HT1080 (cell line): Measurements from ENCODE around the gene THBS4. TPM values are rescaled to one million over a fixed set of nuclear protein-coding genes. Genes with fewer than 3 reads are reported as not detected.
"Not testable (repeated sequence)": the region's sequence is repeated elsewhere in the genome, so short reads cannot be mapped to it uniquely, and the experiment has no call there.

Source experiments
- DNase-seq: peaks from one replicate; pipeline ENCODE4 v3.0.0-alpha.2; 2015; ENCODE audit warnings: low read depth
- total RNA-seq: library from RNA; depleted of rRNA; stranded (reverse); fragments of >200 nt; shearing (Covaris generic); gene quantifications from 2 replicates; pipeline ENCODE4 v1.2.3, GENCODE V29; 2014

THBS4 gene
- total RNA-seq, 1 experiment from 2014 or later = 2.0 TPM

DNA sequence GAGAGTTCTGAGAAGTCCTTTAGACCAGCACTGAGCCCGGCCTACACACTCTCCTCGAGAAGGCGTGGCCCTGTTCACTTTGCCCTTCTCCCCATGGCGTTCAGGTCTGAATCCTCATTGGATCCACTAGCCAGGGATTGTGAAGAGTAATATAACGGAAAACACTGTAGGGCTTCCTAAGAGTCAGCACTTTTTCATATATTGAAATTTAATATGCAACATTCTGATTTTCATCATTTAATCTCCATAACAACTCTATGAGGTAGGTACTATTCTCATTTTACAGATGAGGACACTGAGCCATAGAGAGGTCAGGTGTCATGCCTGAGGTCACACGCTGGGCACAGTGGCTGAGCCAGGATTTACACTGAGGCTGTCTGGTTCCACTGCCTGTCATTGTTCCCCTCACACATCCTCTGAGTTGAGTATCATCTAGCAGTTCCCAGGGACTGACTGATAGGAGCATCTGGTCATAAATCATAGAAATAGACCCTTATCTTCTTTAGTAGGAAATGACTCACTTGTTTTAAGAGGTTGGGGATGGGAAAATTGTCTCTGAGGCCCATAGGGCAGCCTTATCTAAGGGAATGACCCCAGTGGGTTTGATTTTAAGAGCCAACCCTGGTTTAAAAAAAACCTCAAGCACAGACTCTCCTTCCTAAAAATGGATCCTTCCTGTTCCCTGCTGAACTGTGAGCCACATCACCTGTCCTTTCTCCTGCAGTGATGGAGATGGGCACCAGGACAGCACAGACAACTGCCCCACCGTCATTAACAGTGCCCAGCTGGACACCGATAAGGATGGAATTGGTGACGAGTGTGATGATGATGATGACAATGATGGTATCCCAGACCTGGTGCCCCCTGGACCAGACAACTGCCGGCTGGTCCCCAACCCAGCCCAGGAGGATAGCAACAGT, 41.2 kb downstream of the THBS4 start:
- DNase-seq = no peak

GRCh38 chr5:80077051-80077714, 42.0 kb downstream of the THBS4 start:
- no peak for DNase-seq

GRCh38 chr5:80078921-80079320, 43.8 kb downstream of the THBS4 start:
- no peak for DNase-seq

DNA sequence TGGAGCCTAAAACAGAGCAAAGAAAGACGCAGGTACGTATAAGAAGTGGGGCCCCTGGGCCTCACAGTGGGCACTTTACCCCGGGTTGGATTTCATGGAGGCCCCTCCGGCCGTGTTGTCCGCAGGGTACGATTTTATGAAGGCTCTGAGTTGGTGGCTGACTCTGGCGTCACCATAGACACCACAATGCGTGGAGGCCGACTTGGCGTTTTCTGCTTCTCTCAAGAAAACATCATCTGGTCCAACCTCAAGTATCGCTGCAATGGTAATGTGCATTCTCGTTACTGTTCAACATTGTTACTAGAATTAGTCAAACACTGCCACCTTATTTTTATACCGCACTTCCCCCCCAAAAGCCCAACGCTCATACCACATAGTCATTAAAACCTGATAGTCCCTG, 47.1 kb downstream of the THBS4 start:
- no peak for DNase-seq

DNA sequence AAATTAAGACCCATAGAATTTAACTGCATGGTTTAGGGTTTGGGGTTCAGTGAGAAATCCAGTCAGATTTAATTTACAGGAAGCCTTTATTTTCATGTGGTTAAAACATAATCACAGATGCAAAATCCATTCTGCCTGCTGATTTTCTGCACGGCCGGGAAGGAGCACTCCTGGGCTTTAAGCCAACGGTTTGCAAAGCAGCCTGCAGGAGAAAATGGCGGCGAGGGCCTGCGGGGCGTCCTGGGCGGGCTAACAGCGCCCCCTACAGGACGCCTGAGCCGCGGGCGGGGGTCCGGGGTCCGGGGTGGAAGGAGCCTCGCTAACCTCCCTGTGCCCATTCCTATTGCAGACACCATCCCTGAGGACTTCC, 47.6 kb downstream of the THBS4 start:
- DNase-seq = peak; percentile 54

- peak; percentile 60 for DNase-seq
Measured at GRCh38 chr5:80083101-80083890, 48.1 kb downstream of the THBS4 start.

- no peak for DNase-seq
Measured at GRCh38 chr5:80090884-80091166, 55.7 kb downstream of the THBS4 start.

DNA sequence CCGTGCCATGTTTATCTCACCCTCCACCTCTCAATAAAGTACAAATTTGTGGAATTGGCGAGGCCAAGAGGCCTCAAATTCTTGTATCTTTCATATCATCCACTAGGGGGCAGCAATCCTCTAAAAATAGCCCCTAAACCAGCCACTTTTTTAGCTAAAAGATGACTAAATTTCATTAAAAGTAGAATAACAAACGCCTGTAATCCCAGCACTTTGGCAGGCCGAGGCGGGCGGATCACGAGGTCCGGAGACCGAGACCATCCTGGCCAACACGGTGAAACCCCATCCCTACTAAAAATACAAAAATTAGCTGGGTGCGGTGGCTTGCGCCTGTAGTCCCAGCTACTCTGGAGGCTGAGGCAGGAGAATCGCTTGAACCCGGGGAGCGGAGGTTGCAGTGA, 56.6 kb downstream of the THBS4 start:
- peak; percentile 47 for DNase-seq

- DNase-seq = no peak
Measured at GRCh38 chr5:80092486-80093107, 57.4 kb downstream of the THBS4 start.

DNA sequence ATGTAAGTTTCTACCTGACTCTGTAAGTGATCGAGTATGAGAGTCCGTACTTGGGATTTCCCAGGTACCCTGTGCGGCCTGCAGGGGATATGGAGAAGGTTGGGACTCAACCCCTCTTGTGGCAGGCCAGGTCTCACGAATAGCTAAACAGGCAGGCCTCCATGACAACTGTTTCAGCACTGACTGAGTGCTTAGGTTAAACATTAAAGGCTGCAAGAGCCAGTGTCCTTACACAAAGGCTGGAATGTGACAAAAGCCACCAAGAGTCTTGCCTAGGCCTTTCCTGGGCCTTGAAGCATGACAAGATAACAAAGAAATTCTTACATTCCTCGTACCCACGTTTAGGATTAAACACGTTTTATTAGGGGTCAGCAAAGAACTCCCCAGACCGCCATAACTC, 58.6 kb downstream of the THBS4 start:
- no peak for DNase-seq

DNA sequence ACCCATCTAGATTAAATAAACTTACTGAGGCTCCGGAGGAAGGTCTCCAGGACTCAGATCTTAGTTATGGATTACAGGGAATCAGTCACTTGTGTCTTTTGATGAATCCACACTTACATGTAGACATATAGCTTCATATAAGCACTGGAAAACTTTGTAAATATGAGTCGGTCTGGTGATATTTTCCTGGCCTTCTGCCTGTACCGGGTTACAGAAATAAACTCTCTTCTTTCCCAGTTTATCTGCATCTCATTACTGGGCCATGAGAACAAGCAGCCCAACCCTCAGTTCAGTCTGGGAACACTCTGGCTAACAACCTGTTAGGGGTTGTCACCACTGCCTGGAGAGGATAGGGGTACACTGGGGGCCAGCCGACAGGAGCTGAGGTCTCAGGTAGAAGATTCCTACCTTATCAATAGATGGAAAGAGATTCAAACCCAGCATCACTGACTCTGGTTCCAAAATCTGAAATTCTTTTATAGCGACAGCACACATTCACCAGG, 59.1 kb downstream of the THBS4 start:
- DNase-seq = no peak

GRCh38 chr5:80097451-80097850, 62.3 kb downstream of the THBS4 start:
- no peak for DNase-seq

DNA sequence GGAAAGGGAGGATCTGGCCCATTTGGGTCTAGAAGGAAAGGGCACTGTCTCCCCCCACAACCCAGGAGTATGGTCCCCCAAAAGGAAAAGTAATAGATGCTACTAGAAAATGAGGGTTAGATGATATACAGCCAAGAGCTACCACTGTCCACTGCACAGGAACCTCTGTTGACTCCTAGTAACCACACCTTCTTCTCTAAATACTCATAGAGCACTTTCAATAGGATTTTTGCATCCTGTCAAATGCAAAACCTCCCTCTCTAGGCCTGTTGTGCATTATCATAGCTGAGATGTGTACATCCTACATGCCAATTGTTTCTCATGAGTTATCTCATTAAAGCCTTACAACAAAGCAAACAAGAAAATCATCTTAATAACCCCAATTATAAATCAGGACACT, 66.8 kb downstream of the THBS4 start:
- no peak for DNase-seq

DNA sequence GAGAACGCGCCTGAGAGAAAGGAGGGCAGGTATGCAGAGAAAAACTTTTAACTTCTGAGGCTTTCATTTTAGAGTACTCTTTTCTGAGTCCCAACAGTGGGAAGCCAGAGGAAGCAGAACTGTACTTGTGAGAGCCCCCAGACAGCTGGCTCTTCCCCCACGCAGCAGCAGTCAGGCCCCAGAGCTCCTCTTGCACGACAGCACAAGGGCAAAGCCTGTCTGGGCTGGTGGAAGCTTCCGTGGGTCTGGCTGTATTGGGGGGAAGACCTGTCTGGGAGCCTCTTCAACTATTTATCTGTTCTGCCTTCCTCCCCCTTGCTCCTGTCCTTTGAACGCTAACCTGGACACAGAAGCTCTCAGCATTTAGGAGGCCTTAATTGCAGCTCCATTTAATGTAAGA, 68.2 kb downstream of the THBS4 start:
- no peak for DNase-seq

GRCh38 chr5:80105698-80106439, 70.7 kb downstream of the THBS4 start:
- DNase-seq = no peak

- DNase-seq = no peak
Measured at GRCh38 chr5:80106916-80107315, 71.8 kb downstream of the THBS4 start.

DNA sequence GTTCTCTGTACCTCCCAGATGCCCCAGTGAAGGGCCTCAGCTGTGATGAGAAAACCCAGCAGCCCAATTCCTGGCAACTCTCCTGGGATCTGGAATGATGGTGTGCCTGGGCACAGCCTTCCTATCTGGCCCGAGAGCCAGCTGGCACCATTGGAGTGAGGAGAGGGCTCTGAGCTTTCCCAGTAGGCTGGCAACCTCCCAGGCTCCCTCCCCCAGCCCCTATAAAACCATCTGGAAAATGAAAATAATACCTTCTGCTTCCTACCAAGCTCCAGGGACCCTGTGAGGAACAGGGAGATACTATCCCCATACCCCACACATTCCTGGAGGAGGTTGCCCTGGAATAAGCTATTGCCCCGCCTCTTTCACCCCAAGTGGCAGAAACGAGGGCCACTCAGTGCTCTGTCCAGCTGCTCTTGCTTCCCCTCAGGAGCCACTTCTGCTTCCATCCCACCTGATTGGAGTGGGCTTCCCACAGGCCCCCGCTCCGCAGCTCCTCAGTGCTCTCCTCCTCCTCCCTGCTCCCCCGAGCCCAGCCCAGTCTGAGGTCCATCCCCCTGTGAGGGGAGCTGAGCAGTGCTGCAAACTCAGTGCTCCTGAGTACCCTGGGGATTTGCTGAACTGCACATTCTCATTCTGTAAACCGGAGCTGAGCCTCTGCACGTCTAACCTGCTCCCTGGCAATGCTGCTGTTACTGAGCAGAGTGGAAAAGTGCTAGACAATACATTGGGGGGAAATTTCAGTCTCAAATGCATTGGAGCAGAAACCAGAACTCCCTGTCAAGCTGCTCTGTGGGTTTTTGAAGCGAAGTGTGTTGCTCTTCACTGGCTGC, 74.7 kb downstream of the THBS4 start:
- no peak for DNase-seq

DNA sequence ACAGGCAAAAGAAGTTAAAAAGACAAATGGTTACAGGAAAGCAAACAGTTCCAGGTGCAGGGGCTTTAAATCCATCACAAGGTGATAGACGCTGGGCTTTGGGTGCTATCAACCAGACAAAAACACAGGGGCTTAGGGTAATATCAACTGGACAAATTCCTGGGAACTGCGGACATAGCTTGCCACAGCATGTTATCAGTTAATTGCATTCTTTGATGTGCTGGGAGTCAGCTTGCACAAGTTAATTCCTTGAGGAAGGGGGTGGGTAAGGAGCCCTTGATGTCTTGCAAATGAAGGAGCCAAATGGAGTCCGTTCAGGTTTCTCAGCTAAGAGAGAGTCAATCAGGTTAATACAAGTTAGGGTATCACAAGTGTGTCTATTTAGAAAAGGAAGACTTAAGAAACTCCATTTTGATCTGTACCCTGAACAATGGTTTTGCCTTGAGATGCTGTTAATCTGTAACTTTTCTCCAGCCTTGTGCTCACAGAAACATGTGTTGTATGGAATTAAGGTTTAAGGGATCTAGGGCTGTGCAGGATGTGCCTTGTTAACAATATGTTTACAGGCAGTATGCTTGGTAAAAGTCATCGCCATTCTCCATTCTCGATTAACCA, 76.3 kb downstream of the THBS4 start:
- DNase-seq = not testable (repeated sequence)

GRCh38 chr5:80114860-80115259, 79.7 kb downstream of the THBS4 start:
- DNase-seq = no peak

GRCh38 chr5:80116000-80116399, 80.9 kb downstream of the THBS4 start:
- DNase-seq = no peak
